Transverse colon (tissue), 4 donors: ENCODE measurements around the gene CCNI2. TPM values are rescaled to one million over a fixed set of nuclear protein-coding genes. Genes with fewer than 3 reads are reported as not detected.
A peak's percentile ranks its signal among the peaks of the same experiment; 100 is the strongest.

Experiments
- DNase-seq: peaks from one replicate; pipeline ENCODE4 v3.0.0-alpha.2; 2019
- H3K27ac ChIP-seq, 4 donors: fragments of 200-600 bp; sonication (generic); 2 replicates each; pipeline ENCODE4 v1.5.1; 2016 to 2018; ENCODE audit warnings: inconsistent platforms in 4 of 4
- H3K27me3 ChIP-seq: fragments of 200-600 bp; sonication (generic); 2 replicates; pipeline ENCODE4 v1.5.1; 2017; ENCODE audit warnings: inconsistent platforms
- H3K36me3 ChIP-seq, 4 donors: fragments of 200-600 bp; sonication (generic); 2 replicates each; pipeline ENCODE4 v1.5.1; 2017 to 2019; ENCODE audit warnings: inconsistent platforms in 4 of 4
- H3K4me1 ChIP-seq, 4 donors: fragments of 200-600 bp; sonication (generic); 2 replicates each; pipeline ENCODE4 v1.5.1; 2017 to 2020; ENCODE audit warnings: inconsistent platforms in 4 of 4
- H3K4me3 ChIP-seq, 4 donors: fragments of 200-600 bp; sonication (generic); 1 replicate in 1 of 4; 2 replicates in 3 of 4; pipeline versions ENCODE4 v1.5.1 to v1.6.1; 2017 to 2019; ENCODE audit warnings: inconsistent platforms in 4 of 4
- H3K9me3 ChIP-seq, 2 donors: fragments of 200-600 bp; sonication (generic); 2 replicates each; pipeline ENCODE4 v1.5.1; 2017 to 2019; ENCODE audit warnings: inconsistent platforms in 2 of 2
- EP300 ChIP-seq: sonication (generic); formaldehyde crosslinking; IDR thresholded peaks from one replicate; pipeline ENCODE4 v1.6.1; 2017; ENCODE audit warnings: antibody characterized with exemption, low read depth
- POLR2A ChIP-seq: fragments of 450-650 bp; IDR thresholded peaks from one replicate; pipeline ENCODE4 v1.6.1; 2016; ENCODE audit warnings: antibody characterized with exemption, mild to moderate bottlenecking, moderate library complexity
- POLR2AphosphoS5 ChIP-seq, 3 donors: sonication (generic); formaldehyde crosslinking; IDR thresholded peaks; one replicate each; pipeline ENCODE4 v1.6.1; 2016; ENCODE audit warnings: antibody characterized with exemption in 3 of 3
- WGBS, 2 donors: methylation state at CpG; one replicate each; pipeline ENCODE4 v1.1.5; 2018; ENCODE audit warnings: low coverage in 1 of 2; 5-methylcytosine and 5-hydroxymethylcytosine counted together
- in situ Hi-C, 4 donors: fragments of 200-750 bp; cut with MboI; loops; one replicate each; pipeline versions ENCODE4 v1.15.0 to v1.15.1; 2017; ENCODE audit warnings: low sequenced_read_pairs in 3 of 4, low pct_ligation_motif_present in 1 of 4, low pct_unique_long_range_greater_than_20kb in 1 of 4
- intact Hi-C: fragments of 100-400 bp; cut with DNase I; formaldehyde crosslinking; loops from one replicate; pipeline ENCODE4 v1.15.1; 2023; ENCODE audit warnings: low total_unique reads
- total RNA-seq, 4 donors: library from RNA; depleted of rRNA; stranded (reverse); fragments of >200 nt; gene quantifications; one replicate each; pipeline ENCODE4 v1.1.0, GENCODE V29; 2016
- TF ChIP-seq, protein P1 (sequence below), 5 experiments: fragments of 200-600 bp in 3 of 5; fragments of 450-650 bp in 2 of 5; sonication (generic) in 3 of 5; IDR thresholded peaks; 1 replicate in 2 of 5; 2 replicates in 3 of 5; pipeline ENCODE4 v1.5.1; 2016 to 2017; ENCODE audit warnings: antibody characterized with exemption in 5 of 5, inconsistent platforms in 3 of 5, mild to moderate bottlenecking in 2 of 5, moderate library complexity in 1 of 5

The CCNI2 gene
- total RNA-seq, 4 donors from 2014 or later, result 3.0 to 13.0 (median 7.1) TPM

GRCh38 chr5:132771503-132771998 is 24.3 kb downstream of the CCNI2 start:
- no peak for DNase-seq
- in situ Hi-C loops (no loop called here), intact Hi-C loops (no loop called here)
- Histone ChIP-seq H3K27me3 (no peaks in the 10 kb centered on the region), H3K4me3 (no peak overlapping the region), H3K36me3 (no peaks in the 10 kb centered on the region), H3K4me1 (peaks cover 7 to 33% (median 26%) of the 10 kb centered on the region in 4 donors), H3K9me3 (no peaks in the 10 kb centered on the region), H3K27ac (peak overlapping the region in 2 of 4 donors; percentile 22 to 56)
- TF ChIP-seq POLR2A (no peak), EP300 (no peak), POLR2AphosphoS5 (IDR thresholded peaks at IDR 0.05) (no peak)
- TF ChIP-seq, protein P1, sequence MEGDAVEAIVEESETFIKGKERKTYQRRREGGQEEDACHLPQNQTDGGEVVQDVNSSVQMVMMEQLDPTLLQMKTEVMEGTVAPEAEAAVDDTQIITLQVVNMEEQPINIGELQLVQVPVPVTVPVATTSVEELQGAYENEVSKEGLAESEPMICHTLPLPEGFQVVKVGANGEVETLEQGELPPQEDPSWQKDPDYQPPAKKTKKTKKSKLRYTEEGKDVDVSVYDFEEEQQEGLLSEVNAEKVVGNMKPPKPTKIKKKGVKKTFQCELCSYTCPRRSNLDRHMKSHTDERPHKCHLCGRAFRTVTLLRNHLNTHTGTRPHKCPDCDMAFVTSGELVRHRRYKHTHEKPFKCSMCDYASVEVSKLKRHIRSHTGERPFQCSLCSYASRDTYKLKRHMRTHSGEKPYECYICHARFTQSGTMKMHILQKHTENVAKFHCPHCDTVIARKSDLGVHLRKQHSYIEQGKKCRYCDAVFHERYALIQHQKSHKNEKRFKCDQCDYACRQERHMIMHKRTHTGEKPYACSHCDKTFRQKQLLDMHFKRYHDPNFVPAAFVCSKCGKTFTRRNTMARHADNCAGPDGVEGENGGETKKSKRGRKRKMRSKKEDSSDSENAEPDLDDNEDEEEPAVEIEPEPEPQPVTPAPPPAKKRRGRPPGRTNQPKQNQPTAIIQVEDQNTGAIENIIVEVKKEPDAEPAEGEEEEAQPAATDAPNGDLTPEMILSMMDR (IDR thresholded peaks at IDR 0.05), result no peak
- WGBS, 2 donors, result 89% methylated on average over 8 of the region's 8 CpGs; no CpG with 5 or more reads in 1 of the 2 donors

DNA sequence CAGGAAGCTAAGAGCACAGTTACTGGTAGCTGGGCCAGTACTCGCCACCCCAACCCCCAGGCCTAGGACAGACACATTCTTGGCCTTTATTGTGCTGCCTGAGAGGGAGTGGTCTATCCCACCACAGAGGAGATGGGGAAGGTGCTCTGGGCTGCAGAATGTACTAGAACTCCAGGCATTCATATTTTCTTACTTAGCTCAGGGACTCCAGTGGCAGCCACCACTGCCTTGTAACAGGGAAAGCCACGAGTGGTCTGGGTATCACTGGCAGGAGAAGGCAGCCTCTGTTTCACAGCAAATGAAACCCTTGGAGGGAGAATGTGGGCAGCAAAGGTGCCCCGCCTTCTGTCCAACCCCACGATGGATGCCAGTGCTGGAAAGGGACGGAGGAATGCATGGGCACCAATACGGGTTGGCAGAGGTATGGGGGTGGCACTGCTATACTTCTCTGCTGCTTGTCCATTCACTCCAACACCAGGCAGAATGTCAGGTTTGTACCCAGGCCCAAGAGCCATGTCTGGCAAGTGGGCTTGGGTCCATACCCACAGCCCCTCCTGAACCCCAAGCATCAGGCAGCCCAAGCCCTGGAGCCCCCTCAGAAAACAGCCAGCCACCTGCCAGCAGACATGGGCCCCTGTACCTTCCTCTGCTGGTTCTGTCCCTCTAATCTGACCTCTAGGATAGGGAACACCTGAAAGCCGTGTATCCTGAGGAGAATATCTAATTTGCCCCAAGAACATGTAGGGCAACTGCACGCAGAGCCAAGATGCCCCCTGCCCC is 25.3 kb downstream of the CCNI2 start:
- TF ChIP-seq, protein P1 (IDR thresholded peaks at IDR 0.05), result no peak
- no peak for TF ChIP-seq EP300
- TF ChIP-seq POLR2A, result no peak
- no peak for TF ChIP-seq POLR2AphosphoS5 (IDR thresholded peaks at IDR 0.05)
- Histone ChIP-seq H3K27me3 (no peaks in the 10 kb centered on the region), H3K4me1 (peaks cover 7 to 27% (median 22%) of the 10 kb centered on the region in 4 donors), H3K4me3 (no peak overlapping the region), H3K36me3 (no peaks in the 10 kb centered on the region), H3K9me3 (no peaks in the 10 kb centered on the region), H3K27ac (peak overlapping the region in 2 of 4 donors; percentile 30 to 56)
- no peak for DNase-seq
- intact Hi-C loops (no loop called here), in situ Hi-C loops (no loop called here)
- WGBS, 2 donors, result 89% methylated on average over 8 of the region's 8 CpGs; no CpG with 5 or more reads in 1 of the 2 donors

GRCh38 chr5:132773114-132773513 is 25.9 kb downstream of the CCNI2 start:
- Histone ChIP-seq H3K4me3 (no peak overlapping the region), H3K27ac (no peak overlapping the region), H3K4me1 (peaks cover 7 to 30% (median 23%) of the 10 kb centered on the region in 4 donors), H3K27me3 (no peaks in the 10 kb centered on the region), H3K36me3 (no peaks in the 10 kb centered on the region), H3K9me3 (no peaks in the 10 kb centered on the region)
- in situ Hi-C loops, result no loop called here
- DNase-seq, result no peak
- WGBS, 2 donors, result 88% methylated on average over 5 of the region's 5 CpGs; no CpG with 5 or more reads in 1 of the 2 donors
- TF ChIP-seq EP300, result no peak
- TF ChIP-seq, protein P1 (IDR thresholded peaks at IDR 0.05), result no peak
- no peak for TF ChIP-seq POLR2AphosphoS5 (IDR thresholded peaks at IDR 0.05)
- intact Hi-C loops, result no loop called here

DNA sequence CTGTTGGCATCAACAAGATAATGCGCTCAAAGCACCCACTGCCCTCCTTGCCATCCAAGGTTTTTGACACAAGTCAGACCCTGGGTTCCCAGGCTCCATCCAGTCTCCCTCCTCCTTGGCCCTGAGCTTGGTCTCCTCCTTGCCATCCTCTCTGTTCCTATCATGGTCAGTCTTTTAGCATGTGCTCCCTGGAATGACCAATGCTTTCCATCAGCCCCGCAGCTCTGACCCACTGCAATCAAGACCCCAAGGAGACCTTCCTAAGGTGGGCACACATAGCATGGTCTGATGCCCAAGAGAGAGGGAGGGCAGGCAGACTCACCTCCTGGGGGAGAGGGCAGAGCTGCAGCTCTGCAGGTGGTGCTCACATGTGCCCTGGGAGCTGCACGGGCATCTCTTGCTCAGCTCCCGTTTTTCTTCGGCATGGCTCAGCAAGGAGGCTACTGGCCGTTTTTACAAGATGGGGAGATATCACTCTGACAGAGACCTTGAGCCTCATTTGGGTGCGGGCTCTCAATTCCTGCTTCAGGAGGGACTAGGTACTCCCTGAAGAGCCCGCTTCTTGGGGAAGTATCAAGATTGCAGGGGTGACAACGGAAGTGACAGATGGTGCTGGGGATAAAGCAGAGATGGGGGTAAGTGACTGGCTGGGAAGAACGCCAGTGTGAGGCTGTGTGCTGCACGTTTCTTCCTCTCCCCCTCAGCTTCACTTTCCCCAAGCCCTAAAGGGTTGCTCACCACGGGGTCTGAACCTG is 26.6 kb downstream of the CCNI2 start:
- no peak overlapping the region for H3K27ac ChIP-seq
- TF ChIP-seq, protein P1 (IDR thresholded peaks at IDR 0.05), result no peak
- TF ChIP-seq EP300 (no peak), POLR2A (no peak), POLR2AphosphoS5 (IDR thresholded peaks at IDR 0.05) (no peak)
- in situ Hi-C loops, result no loop called here
- 83% methylated on average over 12 of the region's 12 CpGs; no CpG with 5 or more reads in 1 of the 2 donors for WGBS, 2 donors
- H3K36me3 ChIP-seq, result no peaks in the 10 kb centered on the region
- H3K27me3 ChIP-seq, result no peaks in the 10 kb centered on the region
- intact Hi-C loops, result no loop called here
- DNase-seq, result no peak
- no peak overlapping the region for H3K4me3 ChIP-seq
- no peaks in the 10 kb centered on the region for H3K9me3 ChIP-seq
- peaks cover 7 to 33% (median 24%) of the 10 kb centered on the region in 4 donors for H3K4me1 ChIP-seq
